D721Med (cell line): ENCODE measurements around the gene SLIT1.

ENCODE experiments used
- DNase-seq: peaks from one replicate; pipeline ENCODE4 v3.0.0; 2011; ENCODE audit warnings: low spot score; ENCODE audit not compliant: insufficient read length
- FAIRE-seq: peaks from 2 replicates; lab custom pipeline; 2011; peaks lifted over from hg19 to GRCh38; lab: Jason Lieb, UNC
- CTCF ChIP-seq: IDR thresholded peaks from 2 replicates; pipeline ENCODE4 v1.5.1; 2012; ENCODE audit warnings: mild to moderate bottlenecking, control low read depth; ENCODE audit not compliant: insufficient read depth; ENCODE audit errors: missing control alignments

Gene SLIT1

GRCh38 chr10:97050956-97051496, 134.7 kb downstream of the SLIT1 start:
- no peak for TF ChIP-seq CTCF
- DNase-seq (no peak), FAIRE-seq (no peak)

DNA sequence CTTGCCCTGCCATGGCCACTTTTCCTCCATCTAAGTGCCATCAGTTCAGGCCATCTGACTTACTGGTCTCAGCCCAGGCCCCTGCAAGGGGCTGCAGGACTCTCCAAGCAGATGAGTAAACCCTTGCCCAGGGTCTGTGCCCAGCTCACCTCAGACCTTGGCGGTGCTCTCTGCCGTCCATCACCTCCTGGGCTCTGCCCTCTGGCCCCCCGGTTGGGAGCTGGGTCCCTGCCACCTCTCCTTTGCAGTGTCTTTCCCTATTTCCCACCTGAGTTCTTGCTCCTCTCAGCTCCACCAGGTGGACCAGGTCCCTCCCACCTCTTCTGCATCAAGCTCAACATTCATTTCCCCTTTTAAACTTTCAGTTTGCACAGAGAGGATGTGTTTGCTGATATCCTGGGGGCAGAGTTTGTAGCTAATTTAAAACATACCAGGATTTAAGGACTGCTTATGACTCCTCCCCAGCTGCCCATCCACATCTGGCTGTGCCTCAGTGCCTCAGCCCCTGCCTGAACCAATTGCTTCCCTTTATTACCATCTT, 135.5 kb downstream of the SLIT1 start:
- DNase-seq (no peak), FAIRE-seq (no peak)
- TF ChIP-seq CTCF = no peak

DNA sequence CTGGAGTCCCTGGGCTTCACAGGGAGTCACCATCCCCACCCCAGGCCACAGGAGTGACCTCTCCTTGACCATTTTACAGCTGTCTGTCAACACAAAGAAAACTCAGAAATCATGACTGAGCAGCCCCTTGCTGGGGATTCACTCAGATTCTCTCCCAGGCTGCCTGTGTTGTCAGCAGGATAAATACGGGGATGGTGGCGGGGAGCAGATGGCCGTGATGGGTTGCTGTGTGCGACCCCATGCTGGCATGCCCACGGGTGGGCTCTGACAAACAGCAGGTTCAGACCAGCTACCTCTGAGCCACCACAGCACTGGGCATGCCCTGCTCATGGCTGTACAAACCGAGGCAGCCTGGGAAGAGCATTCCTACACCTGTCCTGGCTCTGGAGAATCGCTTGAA, 136.1 kb downstream of the SLIT1 start:
- no peak for DNase-seq
- no peak for FAIRE-seq

DNA sequence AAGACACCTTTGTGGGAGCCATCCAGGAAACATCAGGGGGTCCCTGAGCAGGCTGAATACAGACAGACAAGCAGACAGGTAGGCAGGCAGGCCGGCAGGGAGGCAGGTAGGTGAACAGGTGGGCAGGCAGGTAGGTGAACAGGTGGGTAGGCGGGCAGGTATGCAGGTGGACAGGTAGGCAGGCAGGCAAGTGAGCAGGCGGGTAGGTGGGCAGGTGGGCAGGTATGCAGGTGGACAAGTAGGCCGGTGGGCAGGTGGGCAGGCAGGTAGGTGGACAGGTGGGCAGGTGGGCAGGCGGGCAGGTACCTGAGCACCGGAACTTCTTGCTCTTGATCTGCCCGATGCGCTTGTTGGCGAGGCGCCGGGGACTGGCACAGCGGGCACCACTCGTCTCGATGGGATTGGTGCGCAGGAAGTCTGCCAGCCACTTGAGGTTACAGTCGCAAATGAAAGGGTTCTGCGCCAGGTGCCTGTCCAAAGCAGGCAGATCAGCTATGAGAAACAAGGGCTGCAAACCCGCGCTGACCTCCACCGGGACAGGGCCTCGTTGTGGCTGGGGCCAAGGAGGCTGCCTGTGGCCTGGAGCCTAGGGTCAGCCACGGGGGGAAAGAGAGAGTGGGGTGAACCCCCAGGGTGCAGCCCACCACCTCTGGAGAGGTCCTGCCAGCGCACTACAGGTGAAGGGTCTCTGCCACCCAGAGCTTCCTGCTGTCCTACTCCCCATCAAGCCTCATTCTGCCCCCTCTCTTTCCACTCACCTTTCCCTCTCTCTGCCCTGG, 136.9 kb downstream of the SLIT1 start:
- DNase-seq (no peak), FAIRE-seq (no peak)
- TF ChIP-seq CTCF = no peak

More for the DNA sequence above, 136.1 kb downstream of the SLIT1 start:
- TF ChIP-seq CTCF = no peak

DNA sequence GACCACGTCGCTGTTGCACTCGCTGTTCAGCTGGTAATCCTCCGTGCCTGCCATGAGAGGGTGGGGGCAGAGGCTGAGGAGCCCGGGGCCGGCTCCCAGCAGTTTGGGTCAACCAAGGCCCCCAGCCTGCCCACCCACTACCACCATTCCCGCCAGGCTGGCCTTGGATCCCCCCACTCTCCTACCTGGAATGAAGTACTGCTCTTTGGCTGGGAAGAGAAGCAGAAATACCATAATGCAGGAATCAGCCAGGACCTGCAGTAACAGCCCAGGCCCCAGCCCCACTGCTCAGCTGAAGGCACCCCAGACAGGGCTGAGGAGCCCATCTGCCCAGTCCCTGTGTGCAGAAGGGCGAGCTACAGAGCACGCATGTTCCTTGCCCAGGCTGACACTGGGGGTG, 138.0 kb downstream of the SLIT1 start:
- no peak for TF ChIP-seq CTCF
- DNase-seq (no peak), FAIRE-seq (no peak)

DNA sequence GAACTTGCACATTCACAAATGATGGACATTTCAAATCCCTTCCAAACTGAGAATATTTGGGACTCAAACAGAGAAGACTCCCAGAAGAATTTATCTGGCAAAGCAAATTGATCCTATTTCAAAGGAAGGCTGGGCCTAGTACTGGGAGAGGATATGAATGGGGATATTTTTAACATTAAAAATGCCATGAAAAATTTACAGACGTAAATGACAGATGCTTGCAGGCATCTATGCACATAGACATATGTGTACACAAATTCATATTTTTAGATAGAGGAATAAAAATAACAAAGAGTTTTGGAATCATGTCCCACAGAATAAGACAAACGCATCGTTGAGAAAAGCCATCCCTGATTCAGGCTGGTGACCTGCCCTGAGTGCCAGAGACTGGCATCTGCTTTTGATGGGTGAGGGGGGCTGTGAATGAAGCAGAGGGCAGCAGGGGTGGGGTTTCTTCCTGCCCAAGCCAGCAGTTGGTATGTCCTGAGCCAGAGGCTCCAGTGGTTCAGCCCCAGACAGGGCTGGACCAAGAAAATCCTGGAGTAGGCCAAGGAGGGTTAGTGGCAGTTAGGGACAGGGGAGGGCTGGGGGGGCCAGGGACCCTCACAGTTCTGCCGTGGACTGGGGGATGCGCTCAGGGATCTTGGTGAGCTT, 138.5 kb downstream of the SLIT1 start:
- DNase-seq = no peak
- no peak for TF ChIP-seq CTCF
- FAIRE-seq = no peak
